ENCODE results near the gene TTC32.

DNA sequence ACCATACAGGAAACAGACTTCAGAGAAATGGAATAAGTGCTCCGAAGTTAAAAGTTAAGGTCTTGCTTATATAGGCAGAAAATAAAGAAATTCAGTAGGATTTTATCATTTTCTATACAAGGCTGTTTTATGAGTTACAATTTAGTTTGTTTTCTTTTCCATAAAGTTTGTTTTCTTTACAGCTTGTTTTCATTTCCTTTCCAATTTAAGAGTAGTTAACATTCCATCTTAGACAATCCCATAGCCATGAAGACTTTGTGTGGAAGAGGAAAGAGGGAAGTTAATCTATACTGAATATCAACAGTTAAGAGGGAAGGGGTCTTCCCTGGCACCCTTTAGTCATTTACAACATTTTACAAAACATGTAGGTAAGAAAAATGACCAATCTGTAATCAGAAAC, 26.5 kb downstream of the TTC32 start:
- no peak for TF ChIP-seq GATA3 (IDR thresholded peaks at IDR 0.05; ENCODE audit: low read depth, low read length)
- TF ChIP-seq GATA2 (IDR thresholded peaks at IDR 0.05; ENCODE audit: low read depth, low read length): no peak

All from SH-SY5Y (cell line).